HepG2 (cell line): Measurements from ENCODE around the gene AQP10. TPM values are rescaled to one million over a fixed set of nuclear protein-coding genes. Genes with fewer than 3 reads are reported as not detected.

Experiments
- ARNTL ChIP-seq: sonication (generic); formaldehyde crosslinking; IDR thresholded peaks from 2 replicates; pipeline ENCODE4 v1.4.0; 2020; ENCODE audit warnings: mild to moderate bottlenecking, missing genetic modification reagents
- ATF6 ChIP-seq: sonication (generic); formaldehyde crosslinking; conservative IDR thresholded peaks from 2 replicates; pipeline ENCODE4 v1.4.0; 2020; ENCODE audit warnings: missing genetic modification reagents
- CENPBD1 ChIP-seq: sonication (generic); formaldehyde crosslinking; IDR thresholded peaks from 2 replicates; pipeline ENCODE4 v1.8.0; 2022; ENCODE audit warnings: missing genetic modification reagents, low read depth, mild to moderate bottlenecking, borderline replicate concordance
- CHCHD3 ChIP-seq: sonication (generic); formaldehyde crosslinking; IDR thresholded peaks from 2 replicates; pipeline ENCODE4 v1.8.0; 2022; ENCODE audit warnings: mild to moderate bottlenecking, missing genetic modification reagents, moderate library complexity
- CREB1 ChIP-seq, 2 experiments: fragments of 450-650 bp in 1 of 2; IDR thresholded peaks; 2 replicates each; pipeline ENCODE4 v1.6.1; 2016 to 2017; ENCODE audit warnings: control low read depth in 1 of 2, mild to moderate bottlenecking in 1 of 2, missing compliant biosample characterization in 1 of 2, missing genetic modification characterization in 1 of 2
- DMAP1 ChIP-seq: IDR thresholded peaks from 2 replicates; pipeline ENCODE4 v1.6.1; 2016
- DNMT3B ChIP-seq: conservative IDR thresholded peaks from 2 replicates; pipeline ENCODE4 v1.6.1; 2016; ENCODE audit warnings: missing biosample characterization, control low read depth
- HNRNPLL ChIP-seq: fragments of 200-400 bp; formaldehyde crosslinking; IDR thresholded peaks from 2 replicates; pipeline ENCODE4 v1.6.1; 2017; ENCODE audit warnings: mild to moderate bottlenecking, low read depth, low read length; ENCODE audit not compliant: poor library complexity, severe bottlenecking
- REPIN1 ChIP-seq: sonication (generic); formaldehyde crosslinking; IDR thresholded peaks from 2 replicates; pipeline ENCODE4 v1.8.0; 2022; ENCODE audit warnings: missing genetic modification reagents, low read depth, mild to moderate bottlenecking, borderline replicate concordance
- SMAD3 ChIP-seq: sonication (generic); formaldehyde crosslinking; IDR thresholded peaks from 2 replicates; pipeline ENCODE4 v1.4.0; 2020; ENCODE audit warnings: missing genetic modification reagents
- TARDBP ChIP-seq: sonication (generic); formaldehyde crosslinking; IDR thresholded peaks from 2 replicates; pipeline ENCODE4 v1.8.0; 2022; ENCODE audit warnings: mild to moderate bottlenecking, missing genetic modification reagents
- TCF7L2 ChIP-seq: IDR thresholded peaks from 2 replicates; pipeline ENCODE4 v1.6.1; 2011; ENCODE audit warnings: mild to moderate bottlenecking, low read depth, low read length, moderate library complexity
- THRA ChIP-seq: sonication (generic); formaldehyde crosslinking; IDR thresholded peaks from 2 replicates; pipeline ENCODE4 v1.4.0; 2020; ENCODE audit warnings: missing genetic modification reagents, borderline replicate concordance
- TOE1 ChIP-seq: sonication (generic); formaldehyde crosslinking; IDR thresholded peaks from 2 replicates; pipeline ENCODE4 v1.4.0; 2020; ENCODE audit warnings: mild to moderate bottlenecking, missing genetic modification reagents
- ZBED4 ChIP-seq: sonication (generic); formaldehyde crosslinking; IDR thresholded peaks from 2 replicates; pipeline ENCODE4 v1.4.0; 2020; ENCODE audit warnings: missing genetic modification reagents, borderline replicate concordance
- ZBTB49 ChIP-seq: sonication (generic); formaldehyde crosslinking; IDR thresholded peaks from 2 replicates; pipeline ENCODE4 v1.4.0; 2020; ENCODE audit warnings: missing genetic modification reagents, borderline replicate concordance
- ZNF557 ChIP-seq: sonication (generic); formaldehyde crosslinking; IDR thresholded peaks from 2 replicates; pipeline ENCODE4 v1.4.0; 2020; ENCODE audit warnings: missing genetic modification reagents
- ZNF572 ChIP-seq: sonication (generic); formaldehyde crosslinking; IDR thresholded peaks from 2 replicates; pipeline ENCODE4 v1.5.1; 2020; ENCODE audit warnings: mild to moderate bottlenecking, missing genetic modification reagents
- polyA plus RNA-seq, 8 experiments: library from polyadenylated mRNA; depleted of rRNA in 3 of 8; stranded (reverse) in 7 of 8; unstranded in 1 of 8; fragments of >200 nt; fragmentation: Illumina TruSeq in 4 of 8; extraction: Trizol in 4 of 8; gene quantifications; 2 replicates each; pipeline versions ENCODE4 v1.2.1 to v1.2.3, GENCODE V29; 2011 to 2016; ENCODE audit warnings: low read depth in 4 of 8, missing spikeins in 1 of 8, mixed read lengths in 1 of 8; ENCODE audit not compliant: insufficient read depth in 1 of 8
- total RNA-seq, 5 experiments: library from RNA; depleted of rRNA; stranded (reverse); fragments of >200 nt; fragmentation: Illumina TruSeq; extraction: Trizol; gene quantifications; 2 replicates each; pipeline ENCODE4 v1.2.3, GENCODE V29; 2016; ENCODE audit warnings: low read depth in 1 of 5

The AQP10 gene
- total and polyA plus RNA-seq, 2 of the 13 experiments (the other 11 are each of a cell fraction or from before 2014, with no cell fraction given), result 0.30 TPM; not detected in 1

GRCh38 chr1:154272217-154272998, 48.5 kb upstream of the AQP10 start, which contains the start of gene HAX1 (continued):
- TF ChIP-seq SMAD3 (CRISPR knock-in tag) (no peak), CREB1 (IDR thresholded peaks at IDR 0.05) (peak; percentile 82), CREB1 (CRISPR knock-in tag; IDR thresholded peaks at IDR 0.05) (peak; percentile 86), TARDBP (CRISPR knock-in tag) (peak; percentile 85), CENPBD1 (no peak), ARNTL (CRISPR knock-in tag) (0 out of 2 replicates have a peak, but pooled peaks have one; percentile 38), ZNF557 (CRISPR knock-in tag) (no peak), ZBTB49 (CRISPR knock-in tag) (no peak), CHCHD3 (CRISPR knock-in tag) (no peak), DMAP1 (peak; percentile 72), DNMT3B (CRISPR knock-in tag) (no peak), ZBED4 (CRISPR knock-in tag) (no peak), REPIN1 (CRISPR knock-in tag) (peak; percentile 67; the same call in 1 of the 2 replicates), ATF6 (0 out of 2 replicates have a peak, but pooled peaks have one; percentile 32), HNRNPLL (peak; percentile 57), TOE1 (CRISPR knock-in tag) (no peak; the same call in 1 of the 2 replicates), ZNF572 (CRISPR knock-in tag) (no peak), THRA (peak; percentile 50; the same call in 1 of the 2 replicates), TCF7L2 (no peak)
